ENCODE results near the gene ZRANB2.

Gene ZRANB2

GRCh38 chr1:71104417-71104816, 23.6 kb upstream of the ZRANB2 start:
- TF ChIP-seq MAX (IDR thresholded peaks at IDR 0.05; ENCODE audit: low read depth, low read length) (no peak), POLR2A (IDR thresholded peaks at IDR 0.05; ENCODE audit: extremely low read depth, insufficient read length) (no peak), MYC (IDR thresholded peaks at IDR 0.05; ENCODE audit: low read depth, low read length) (no peak)
- TF ChIP-seq, protein P1, sequence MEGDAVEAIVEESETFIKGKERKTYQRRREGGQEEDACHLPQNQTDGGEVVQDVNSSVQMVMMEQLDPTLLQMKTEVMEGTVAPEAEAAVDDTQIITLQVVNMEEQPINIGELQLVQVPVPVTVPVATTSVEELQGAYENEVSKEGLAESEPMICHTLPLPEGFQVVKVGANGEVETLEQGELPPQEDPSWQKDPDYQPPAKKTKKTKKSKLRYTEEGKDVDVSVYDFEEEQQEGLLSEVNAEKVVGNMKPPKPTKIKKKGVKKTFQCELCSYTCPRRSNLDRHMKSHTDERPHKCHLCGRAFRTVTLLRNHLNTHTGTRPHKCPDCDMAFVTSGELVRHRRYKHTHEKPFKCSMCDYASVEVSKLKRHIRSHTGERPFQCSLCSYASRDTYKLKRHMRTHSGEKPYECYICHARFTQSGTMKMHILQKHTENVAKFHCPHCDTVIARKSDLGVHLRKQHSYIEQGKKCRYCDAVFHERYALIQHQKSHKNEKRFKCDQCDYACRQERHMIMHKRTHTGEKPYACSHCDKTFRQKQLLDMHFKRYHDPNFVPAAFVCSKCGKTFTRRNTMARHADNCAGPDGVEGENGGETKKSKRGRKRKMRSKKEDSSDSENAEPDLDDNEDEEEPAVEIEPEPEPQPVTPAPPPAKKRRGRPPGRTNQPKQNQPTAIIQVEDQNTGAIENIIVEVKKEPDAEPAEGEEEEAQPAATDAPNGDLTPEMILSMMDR (IDR thresholded peaks at IDR 0.05; ENCODE audit: low read depth, low read length) = no peak
- H3K4me3 ChIP-seq (ENCODE audit: low read depth, low read length) = no peak overlapping the region
- no peak for DNase-seq (ENCODE audit: low read depth)

GRCh38 chr1:71101839-71102376, 21.1 kb upstream of the ZRANB2 start:
- DNase-seq (ENCODE audit: low read depth) = no peak
- H3K4me3 ChIP-seq (ENCODE audit: low read depth, low read length) = no peak overlapping the region
- no peak for TF ChIP-seq POLR2A (IDR thresholded peaks at IDR 0.05; ENCODE audit: extremely low read depth, insufficient read length)
- TF ChIP-seq MYC (IDR thresholded peaks at IDR 0.05; ENCODE audit: low read depth, low read length) = no peak
- TF ChIP-seq, protein P1 (IDR thresholded peaks at IDR 0.05; ENCODE audit: low read depth, low read length) = no peak
- no peak for TF ChIP-seq MAX (IDR thresholded peaks at IDR 0.05; ENCODE audit: low read depth, low read length)

GRCh38 chr1:71097428-71097827, 16.6 kb upstream of the ZRANB2 start:
- TF ChIP-seq MAX (IDR thresholded peaks at IDR 0.05; ENCODE audit: low read depth, low read length) (no peak), POLR2A (IDR thresholded peaks at IDR 0.05; ENCODE audit: extremely low read depth, insufficient read length) (no peak), MYC (IDR thresholded peaks at IDR 0.05; ENCODE audit: low read depth, low read length) (no peak)
- TF ChIP-seq, protein P1 (IDR thresholded peaks at IDR 0.05; ENCODE audit: low read depth, low read length) = no peak
- no peak overlapping the region for H3K4me3 ChIP-seq (ENCODE audit: low read depth, low read length)
- DNase-seq (ENCODE audit: low read depth) = no peak

GRCh38 chr1:71094913-71095312, 14.1 kb upstream of the ZRANB2 start:
- H3K4me3 ChIP-seq (ENCODE audit: low read depth, low read length) = no peak overlapping the region
- no peak for DNase-seq (ENCODE audit: low read depth)
- TF ChIP-seq MAX (IDR thresholded peaks at IDR 0.05; ENCODE audit: low read depth, low read length) (no peak), MYC (IDR thresholded peaks at IDR 0.05; ENCODE audit: low read depth, low read length) (no peak), POLR2A (IDR thresholded peaks at IDR 0.05; ENCODE audit: extremely low read depth, insufficient read length) (no peak)
- TF ChIP-seq, protein P1 (IDR thresholded peaks at IDR 0.05; ENCODE audit: low read depth, low read length) = no peak

DNA sequence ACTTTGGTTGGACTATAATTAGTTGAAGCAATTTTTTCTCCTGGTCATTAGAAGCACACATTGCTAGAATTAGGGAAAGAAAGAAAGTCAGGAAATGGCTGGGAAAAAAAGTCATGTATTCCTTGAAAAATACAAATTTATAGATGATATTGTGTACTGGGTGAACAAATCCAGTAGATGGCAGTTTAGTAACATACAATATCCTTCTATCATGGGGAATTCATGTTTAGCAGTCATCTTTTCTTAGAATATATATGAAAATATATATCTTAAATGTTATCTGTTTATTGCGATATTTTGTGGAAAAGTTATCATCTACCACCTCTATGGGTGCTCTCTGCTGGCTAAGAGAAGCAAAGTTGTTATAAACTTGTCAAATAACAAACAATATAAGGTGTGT, 13.1 kb upstream of the ZRANB2 start:
- TF ChIP-seq, protein P1 (IDR thresholded peaks at IDR 0.05; ENCODE audit: low read depth, low read length) = no peak
- TF ChIP-seq MYC (IDR thresholded peaks at IDR 0.05; ENCODE audit: low read depth, low read length) = no peak
- no peak for TF ChIP-seq POLR2A (IDR thresholded peaks at IDR 0.05; ENCODE audit: extremely low read depth, insufficient read length)
- DNase-seq (ENCODE audit: low read depth) = peak; percentile 21

More for the DNA sequence above, 13.1 kb upstream of the ZRANB2 start:
- H3K4me3 ChIP-seq (ENCODE audit: low read depth, low read length) = no peak overlapping the region

Data from NB4 (cell line).